ENCODE measurements around the gene KLF4. TPM values are rescaled to one million over a fixed set of nuclear protein-coding genes. Genes with fewer than 3 reads are reported as not detected.

The KLF4 gene
- polyA plus RNA-seq, 1 donor from 2014 or later = 0.92 TPM

GRCh38 chr9:107481035-107481434, 8.5 kb downstream of the KLF4 start:
- H3K27ac ChIP-seq (ENCODE audit: low read length) = no peak overlapping the region
- no peaks in the 10 kb centered on the region for H3K79me2 ChIP-seq (replicated peaks; ENCODE audit: insufficient read depth, low read length)
- TF ChIP-seq RAD21 (conservative IDR thresholded peaks at IDR 0.05) = peak; percentile 27
- peak; percentile 22 for TF ChIP-seq CTCF (IDR thresholded peaks at IDR 0.05; ENCODE audit: poor library complexity, severe bottlenecking)
- TF ChIP-seq TAF1 (IDR thresholded peaks at IDR 0.05; ENCODE audit: low read depth) = no peak
- no peak overlapping the region for H3K9ac ChIP-seq (ENCODE audit: low read length)
- H3K4me3 ChIP-seq (ENCODE audit: low read length) = no peak overlapping the region
- peaks cover 9% of the 10 kb centered on the region for H3K27me3 ChIP-seq (ENCODE audit: insufficient read depth, low read depth, low read length)
- H3K4me2 ChIP-seq (ENCODE audit: low read length) = no peak overlapping the region
- H3K9me3 ChIP-seq (ENCODE audit: low read length) = no peaks in the 10 kb centered on the region
- H4K20me1 ChIP-seq (ENCODE audit: insufficient read depth) = no peaks in the 10 kb centered on the region
- no peaks in the 10 kb centered on the region for H3K9me2 ChIP-seq (ENCODE audit: insufficient read depth, low read length)
- H3F3A ChIP-seq (ENCODE audit: insufficient read depth, low read length, poor library complexity, severe bottlenecking) = no peaks in the 10 kb centered on the region
- H2AFZ ChIP-seq (ENCODE audit: low read depth, low read length) = no peak overlapping the region
- H3K36me3 ChIP-seq (ENCODE audit: insufficient read depth, low read length) = no peaks in the 10 kb centered on the region

- no peaks in the 10 kb centered on the region for H3K9me3 ChIP-seq (ENCODE audit: low read length)
- no peaks in the 10 kb centered on the region for H3K9me2 ChIP-seq (ENCODE audit: insufficient read depth, low read length)
- H3K79me2 ChIP-seq (replicated peaks; ENCODE audit: insufficient read depth, low read length) = no peaks in the 10 kb centered on the region
- no peak overlapping the region for H3K27ac ChIP-seq (ENCODE audit: low read length)
- no peaks in the 10 kb centered on the region for H4K20me1 ChIP-seq (ENCODE audit: insufficient read depth)
- no peak overlapping the region for H3K9ac ChIP-seq (ENCODE audit: low read length)
- H2AFZ ChIP-seq (ENCODE audit: low read depth, low read length) = no peak overlapping the region
- H3K4me2 ChIP-seq (ENCODE audit: low read length) = no peak overlapping the region
- no peaks in the 10 kb centered on the region for H3K36me3 ChIP-seq (ENCODE audit: insufficient read depth, low read length)
- H3K27me3 ChIP-seq (ENCODE audit: insufficient read depth, low read depth, low read length) = peaks cover 2% of the 10 kb centered on the region
- H3F3A ChIP-seq (ENCODE audit: insufficient read depth, low read length, poor library complexity, severe bottlenecking) = no peaks in the 10 kb centered on the region
- no peak for TF ChIP-seq POLR2AphosphoS5 (IDR thresholded peaks at IDR 0.05)
- no peak for TF ChIP-seq SMC3 (conservative IDR thresholded peaks at IDR 0.05; ENCODE audit: poor library complexity)
- no peak for TF ChIP-seq EP300 (conservative IDR thresholded peaks at IDR 0.05; ENCODE audit: poor library complexity, severe bottlenecking)
- TF ChIP-seq MXI1 (conservative IDR thresholded peaks at IDR 0.05; ENCODE audit: poor library complexity, severe bottlenecking) = no peak
- TF ChIP-seq RAD21 (conservative IDR thresholded peaks at IDR 0.05) = no peak
- no peak for TF ChIP-seq CTCF (IDR thresholded peaks at IDR 0.05; ENCODE audit: poor library complexity, severe bottlenecking)
- TF ChIP-seq TAF1 (IDR thresholded peaks at IDR 0.05; ENCODE audit: low read depth) = no peak
- no peak for TF ChIP-seq EZH2 (IDR thresholded peaks at IDR 0.05; ENCODE audit: borderline replicate concordance, insufficient read depth, low read length, poor library complexity, severe bottlenecking)
- no peak for TF ChIP-seq REST (IDR thresholded peaks at IDR 0.05; ENCODE audit: borderline replicate concordance)
- H3K4me3 ChIP-seq (ENCODE audit: low read length) = no peak overlapping the region
Measured at GRCh38 chr9:107480386-107480789, 9.2 kb downstream of the KLF4 start.
